K562 (cell line): ENCODE measurements around the gene SLC24A4.

Source experiments
- ETS1 ChIP-seq: conservative IDR thresholded peaks from 2 replicates; pipeline ENCODE4 v1.6.1; 2011; ENCODE audit warnings: low read depth, mild to moderate bottlenecking, low read length; ENCODE audit not compliant: control insufficient read depth
- EZH2 ChIP-seq: IDR thresholded peaks from 2 replicates; pipeline ENCODE4 v1.6.1; 2012; ENCODE audit warnings: low read depth, mild to moderate bottlenecking, inconsistent platforms, low read length, borderline replicate concordance
- HNRNPH1 ChIP-seq: fragments of 200-400 bp; formaldehyde crosslinking; optimal IDR thresholded peaks from 2 replicates; pipeline ENCODE3; 2017; ENCODE audit warnings: low read depth, mild to moderate bottlenecking, low read length, moderate library complexity
- SPI1 ChIP-seq: IDR thresholded peaks from 2 replicates; pipeline ENCODE4 v1.6.1; 2011; ENCODE audit warnings: low read depth, low read length, control low read depth, borderline replicate concordance
- USF2 ChIP-seq: sonication (generic); formaldehyde crosslinking; IDR thresholded peaks from 2 replicates; pipeline ENCODE4 v1.5.0; 2020; ENCODE audit warnings: missing genetic modification reagents
- ZNF282 ChIP-seq: sonication (generic); formaldehyde crosslinking; IDR thresholded peaks from 2 replicates; pipeline ENCODE4 v1.8.1; 2023; ENCODE audit warnings: missing genetic modification reagents

- TF ChIP-seq HNRNPH1 (no peak), SPI1 (peak; percentile 56; the same call in 1 of the 2 replicates), USF2 (CRISPR knock-in tag) (no peak), EZH2 (no peak), ZNF282 (no peak), ETS1 (no peak)
Measured at GRCh38 chr14:92495027-92495426, 172.1 kb downstream of the SLC24A4 start.
